GM15510 (cell line): ENCODE results near the gene PTPN20.

ENCODE experiments used
- POLR2A ChIP-seq: IDR thresholded peaks from 3 replicates; pipeline ENCODE4 v1.6.1; 2011; ENCODE audit warnings: borderline replicate concordance; ENCODE audit not compliant: insufficient read length; ENCODE audit errors: extremely low read depth

PTPN20 gene

GRCh38 chr10:47040681-47041080 is 129.5 kb downstream of the PTPN20 start:
- TF ChIP-seq POLR2A: no peak

- no peak for TF ChIP-seq POLR2A
Observed at GRCh38 chr10:47041396-47042198, 130.4 kb downstream of the PTPN20 start.

- TF ChIP-seq POLR2A: no peak
Observed at GRCh38 chr10:47042199-47042473, 130.9 kb downstream of the PTPN20 start.

- TF ChIP-seq POLR2A: no peak
Observed at GRCh38 chr10:47042780-47043750, 131.8 kb downstream of the PTPN20 start.

- no peak for TF ChIP-seq POLR2A
Observed at GRCh38 chr10:47043928-47044538, 132.8 kb downstream of the PTPN20 start.

GRCh38 chr10:47044741-47045140 is 133.5 kb downstream of the PTPN20 start:
- no peak for TF ChIP-seq POLR2A

GRCh38 chr10:47045331-47045861 is 134.2 kb downstream of the PTPN20 start:
- no peak for TF ChIP-seq POLR2A

GRCh38 chr10:47046321-47047126 is 135.3 kb downstream of the PTPN20 start:
- no peak for TF ChIP-seq POLR2A

GRCh38 chr10:47047127-47047504 is 135.9 kb downstream of the PTPN20 start:
- TF ChIP-seq POLR2A: no peak

- no peak for TF ChIP-seq POLR2A
Observed at GRCh38 chr10:47047577-47048525, 136.6 kb downstream of the PTPN20 start.

GRCh38 chr10:47048526-47048905 is 137.3 kb downstream of the PTPN20 start:
- no peak for TF ChIP-seq POLR2A

- TF ChIP-seq POLR2A: no peak
Observed at GRCh38 chr10:47049056-47049851, 138.0 kb downstream of the PTPN20 start.

GRCh38 chr10:47049906-47050305 is 138.7 kb downstream of the PTPN20 start:
- TF ChIP-seq POLR2A: no peak
